ENCODE measurements around the gene CKM.

- TF ChIP-seq CTCF (IDR thresholded peaks at IDR 0.05) (no peak), POLR2A (IDR thresholded peaks at IDR 0.05) (no peak)
These were observed 29.0 kb downstream of the CKM start for GRCh38 chr19:45293682-45294081.
